Globus pallidus (tissue), 1 donor: Measurements from ENCODE around the gene FAM229A.

Source experiments
- DNase-seq: peaks from one replicate; pipeline ENCODE4 v3.0.0-alpha.2; 2015; ENCODE audit warnings: low spot score

The FAM229A gene

DNA sequence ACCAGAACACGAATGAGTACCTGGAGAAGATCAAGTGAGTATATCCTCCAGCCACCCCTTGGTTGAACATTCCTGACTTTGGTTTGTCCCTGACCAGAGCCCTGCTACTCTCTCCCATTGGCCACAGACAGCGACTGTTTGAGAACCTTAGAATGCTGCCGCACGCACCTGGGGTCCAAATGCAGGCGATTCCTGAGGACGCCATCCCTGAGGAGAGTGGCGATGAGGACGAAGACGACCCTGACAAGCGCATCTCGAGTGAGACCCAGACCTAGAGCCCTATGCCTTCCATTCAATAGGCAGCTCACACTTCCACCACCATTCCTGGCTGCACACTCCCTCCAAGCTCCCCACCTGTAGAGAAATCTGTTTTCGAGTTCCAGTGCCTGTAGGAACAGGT is 30.7 kb downstream of the FAM229A start:
- no peak for DNase-seq

DNA sequence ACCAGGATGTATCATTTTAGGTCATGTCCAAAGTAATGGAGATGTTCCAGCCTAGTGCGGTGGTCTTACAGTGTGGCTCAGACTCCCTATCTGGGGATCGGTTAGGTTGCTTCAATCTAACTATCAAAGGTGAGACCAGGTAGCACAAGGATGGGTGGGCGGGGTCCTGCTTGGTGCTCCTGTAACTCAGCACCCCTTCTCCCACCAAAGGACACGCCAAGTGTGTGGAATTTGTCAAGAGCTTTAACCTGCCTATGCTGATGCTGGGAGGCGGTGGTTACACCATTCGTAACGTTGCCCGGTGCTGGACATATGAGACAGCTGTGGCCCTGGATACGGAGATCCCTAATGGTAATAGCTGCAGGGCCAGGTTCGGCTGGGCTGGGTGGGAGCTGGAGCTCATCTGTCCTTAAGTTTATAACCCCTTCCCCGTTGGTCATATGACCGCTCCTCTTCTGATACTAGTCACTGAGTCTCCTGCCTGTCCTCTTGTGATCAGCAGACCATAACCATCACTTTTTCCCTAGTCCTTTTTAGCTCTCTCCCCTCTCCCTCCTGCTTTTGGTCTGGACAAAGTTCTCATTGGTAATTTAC is 31.6 kb downstream of the FAM229A start:
- no peak for DNase-seq

DNA sequence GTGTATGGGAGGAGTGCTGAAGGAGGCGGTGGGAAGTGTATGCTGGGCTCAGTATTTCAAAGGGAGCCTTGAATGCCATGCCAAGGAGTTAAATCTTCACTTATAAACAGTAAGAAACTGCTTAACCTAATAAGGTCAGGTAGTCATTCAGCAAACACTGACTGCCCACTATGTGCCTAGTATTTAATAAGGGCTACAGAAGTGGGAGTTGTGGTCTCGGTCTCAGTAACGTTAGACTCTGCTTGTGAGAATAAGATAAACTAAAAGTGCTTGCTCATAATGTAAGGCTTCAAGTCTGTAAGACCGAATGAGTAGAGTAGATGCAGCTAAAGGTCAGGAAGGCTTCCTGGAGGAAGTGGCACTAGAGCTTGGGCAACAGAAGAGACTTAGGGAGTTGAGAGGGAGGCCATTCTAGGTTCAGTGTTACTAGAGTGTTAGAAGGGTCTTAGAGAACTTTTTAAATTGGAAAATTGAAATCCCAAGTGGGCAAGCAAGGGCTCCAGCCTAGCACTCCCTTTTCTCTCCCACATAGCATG is 32.3 kb downstream of the FAM229A start:
- DNase-seq, result no peak

DNA sequence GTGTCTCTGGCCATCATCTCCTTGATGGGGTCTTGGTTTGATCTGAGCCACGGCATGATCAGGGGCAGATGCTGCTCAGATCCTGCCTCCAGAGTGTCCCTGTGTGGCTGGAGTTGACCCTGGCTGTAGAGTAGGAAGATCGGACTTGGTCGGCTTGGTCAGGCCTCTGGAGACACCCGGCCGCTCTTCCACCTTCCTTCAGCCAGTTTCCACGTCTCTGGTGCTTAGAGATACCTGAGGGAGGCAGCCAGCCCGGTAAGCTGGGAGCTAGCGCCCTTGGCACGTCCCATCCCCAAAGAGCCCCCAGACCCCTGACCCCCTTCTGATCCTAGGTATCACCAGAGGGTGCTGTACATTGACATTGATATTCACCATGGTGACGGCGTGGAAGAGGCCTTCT is 35.1 kb downstream of the FAM229A start:
- DNase-seq, result no peak

DNA sequence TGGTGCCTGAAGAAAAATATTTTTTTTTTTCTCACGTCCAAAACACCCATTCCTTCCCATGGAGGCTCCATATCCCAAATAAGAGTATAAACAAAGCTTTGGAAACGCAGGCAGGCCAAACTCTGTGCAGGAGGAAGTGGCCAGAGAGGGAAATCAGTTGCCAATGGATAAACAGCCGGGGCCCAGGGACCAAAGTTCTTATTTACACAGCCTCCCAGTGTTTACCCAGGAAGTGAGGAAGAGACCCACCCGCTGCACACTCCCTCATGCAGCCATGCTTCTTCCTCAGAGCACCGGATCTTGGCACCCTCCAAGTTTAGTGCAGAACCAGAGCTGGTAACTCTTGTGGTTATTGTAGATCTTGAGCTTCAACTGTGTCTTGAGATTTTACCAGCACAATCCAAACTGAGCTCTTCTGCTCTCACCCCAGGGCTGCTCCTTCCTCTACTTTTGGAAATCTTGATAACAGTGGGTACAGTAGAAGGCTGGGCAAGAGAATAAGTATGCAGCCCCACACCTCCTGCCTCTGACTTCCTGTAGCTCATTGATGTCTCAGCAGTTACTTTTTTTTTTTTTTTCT is 40.5 kb downstream of the FAM229A start:
- no peak for DNase-seq

DNA sequence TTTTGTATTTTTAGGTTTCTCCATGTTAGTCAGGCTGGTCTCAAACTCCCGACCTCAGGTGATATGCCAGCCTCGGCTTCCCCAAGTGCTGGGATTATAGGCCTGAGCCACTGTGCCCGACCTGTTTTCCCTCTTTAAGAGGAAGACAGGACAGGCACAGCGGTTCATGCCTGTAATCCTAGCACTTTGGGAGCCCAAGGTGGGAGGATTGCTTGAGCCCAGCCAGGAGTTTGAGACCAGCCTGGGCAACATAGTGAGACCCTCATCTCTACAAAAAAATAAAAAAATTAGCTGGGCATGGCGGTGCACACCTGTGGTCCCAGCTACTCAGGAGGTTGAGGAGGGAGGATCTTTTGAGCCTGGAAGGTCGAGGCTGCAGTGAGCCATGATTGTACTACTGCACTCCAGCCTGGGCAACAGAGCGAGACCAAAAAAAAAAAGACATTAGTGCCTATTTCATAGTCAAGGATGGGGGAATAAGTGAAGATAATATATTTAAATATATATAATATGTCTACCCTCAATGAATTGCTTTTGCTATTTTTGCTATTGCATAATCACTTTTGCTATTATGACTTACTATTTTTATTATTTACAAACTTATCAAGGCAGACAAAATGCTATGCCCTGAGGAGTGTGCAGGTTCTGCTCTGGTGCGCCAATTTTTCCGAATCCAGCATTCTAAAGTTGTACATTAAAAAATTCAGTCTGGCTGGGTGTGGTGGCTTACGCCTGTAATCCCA is 44.0 kb downstream of the FAM229A start:
- DNase-seq, result no peak

DNA sequence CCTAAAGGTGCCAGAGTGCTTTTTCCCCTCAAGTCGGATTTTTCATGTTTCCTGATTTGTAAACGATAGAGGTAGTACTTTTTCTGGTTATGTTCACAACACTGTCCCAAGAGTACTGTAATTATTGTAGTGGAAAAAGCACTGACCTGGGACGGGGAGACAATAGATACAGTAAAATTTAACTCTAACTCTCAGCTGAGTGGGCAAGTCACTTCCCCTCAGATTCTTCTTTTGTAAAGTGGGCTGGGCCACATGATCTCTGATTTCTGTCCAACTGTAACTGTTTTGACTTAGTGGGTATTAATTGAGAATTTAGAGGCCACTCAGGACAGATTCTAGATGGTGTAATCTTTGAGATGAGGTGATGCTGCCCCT is 45.4 kb downstream of the FAM229A start:
- no peak for DNase-seq

DNA sequence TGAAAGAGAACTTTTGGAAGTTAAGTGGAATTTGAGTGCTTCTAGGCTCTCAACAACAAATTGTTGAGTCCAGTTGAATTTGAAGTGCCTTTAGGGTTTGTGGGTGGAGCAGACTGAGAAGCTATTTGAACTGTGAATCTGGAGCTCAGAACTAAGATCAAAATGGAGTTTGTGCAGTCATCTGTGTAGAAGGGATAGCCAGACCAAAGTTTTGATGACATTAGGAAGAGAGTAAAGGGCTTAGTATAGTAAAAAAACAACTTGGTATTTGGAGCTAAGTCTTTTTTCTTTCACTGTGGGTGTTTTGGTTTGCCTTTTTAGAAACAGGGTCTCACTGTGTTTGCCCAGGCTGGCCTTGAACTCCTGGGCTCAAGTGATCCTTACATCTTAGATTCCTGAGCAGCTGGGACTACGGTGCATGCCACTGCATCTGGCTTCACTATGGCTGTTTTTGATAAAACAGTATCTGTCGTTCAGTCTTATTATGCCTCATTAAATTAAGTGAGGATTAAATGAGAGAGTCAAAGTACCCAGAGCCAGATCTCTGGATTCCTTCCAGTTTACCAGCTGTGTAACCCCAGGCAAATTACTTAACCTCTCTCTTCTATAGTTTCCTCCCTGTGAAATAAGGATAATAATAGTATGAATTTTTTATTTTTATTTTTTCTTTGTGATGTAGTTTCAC is 50.4 kb downstream of the FAM229A start:
- DNase-seq, result no peak
